Adipocyte (in vitro differentiated cells): ENCODE measurements around the gene ALOX15B.
"Not testable (repeated sequence)": the region's sequence is repeated elsewhere in the genome, so short reads cannot be mapped to it uniquely, and the experiment has no call there.

Source experiments
- DNase-seq: peaks from one replicate; pipeline ENCODE4 v3.0.0-alpha.2; 2015; ENCODE audit warnings: low read depth
- H3K27me3 ChIP-seq: replicated peaks from 2 replicates; pipeline ENCODE4 v1.7.0; 2013; ENCODE audit warnings: mild to moderate bottlenecking, low read length, moderate library complexity; ENCODE audit not compliant: control insufficient read depth, insufficient read depth
- H3K36me3 ChIP-seq: 2 replicates; pipeline ENCODE4 v1.7.0; 2013; ENCODE audit warnings: low read length, mild to moderate bottlenecking, moderate library complexity; ENCODE audit not compliant: control insufficient read depth, insufficient read depth, severe bottlenecking
- H3K4me1 ChIP-seq: 2 replicates; pipeline ENCODE4 v1.7.0; 2013; ENCODE audit warnings: mild to moderate bottlenecking, low read length, moderate library complexity; ENCODE audit not compliant: control insufficient read depth, insufficient read depth
- H3K4me3 ChIP-seq: 2 replicates; pipeline ENCODE4 v1.7.0; 2013; ENCODE audit warnings: mild to moderate bottlenecking, low read length, moderate library complexity
- H3K9ac ChIP-seq: 2 replicates; pipeline ENCODE4 v1.7.0; 2013; ENCODE audit warnings: mild to moderate bottlenecking, low read length, moderate library complexity
- H3K9me3 ChIP-seq: 2 replicates; pipeline ENCODE4 v1.7.0; 2013; ENCODE audit warnings: mild to moderate bottlenecking, low read length, moderate library complexity; ENCODE audit not compliant: control insufficient read depth

The ALOX15B gene

GRCh38 chr17:8076502-8077266 is 37.8 kb downstream of the ALOX15B start:
- peaks cover 81% of the 10 kb centered on the region for H3K27me3 ChIP-seq
- H3K4me3 ChIP-seq, result no peak overlapping the region
- no peaks in the 10 kb centered on the region for H3K36me3 ChIP-seq
- DNase-seq, result no peak
- H3K4me1 ChIP-seq, result no peaks in the 10 kb centered on the region
- no peak overlapping the region for H3K9ac ChIP-seq
- H3K9me3 ChIP-seq, result no peaks in the 10 kb centered on the region

GRCh38 chr17:8077939-8078338 is 39.1 kb downstream of the ALOX15B start:
- not testable (repeated sequence) for H3K9ac ChIP-seq, H3K4me1 ChIP-seq, H3K4me3 ChIP-seq, DNase-seq, H3K9me3 ChIP-seq, H3K36me3 ChIP-seq
- peaks cover 81% of the 10 kb centered on the region for H3K27me3 ChIP-seq

- H3K4me3 ChIP-seq, result peak overlapping the region; percentile 64
- peaks cover 80% of the 10 kb centered on the region for H3K27me3 ChIP-seq
Measured at GRCh38 chr17:8079291-8080207, 40.7 kb downstream of the ALOX15B start.

GRCh38 chr17:8080208-8080798 is 41.4 kb downstream of the ALOX15B start:
- Histone ChIP-seq H3K36me3 (no peaks in the 10 kb centered on the region), H3K4me3 (peak overlapping the region; percentile 64), H3K27me3 (peaks cover 78% of the 10 kb centered on the region), H3K9me3 (no peaks in the 10 kb centered on the region), H3K4me1 (no peaks in the 10 kb centered on the region), H3K9ac (no peak overlapping the region)
- no peak for DNase-seq

More at GRCh38 chr17:8079291-8080207, 40.7 kb downstream of the ALOX15B start:
- Histone ChIP-seq H3K4me1 (no peaks in the 10 kb centered on the region), H3K9ac (peak overlapping the region; percentile 34), H3K9me3 (no peaks in the 10 kb centered on the region), H3K36me3 (no peaks in the 10 kb centered on the region)
- DNase-seq, result peak; percentile 82

GRCh38 chr17:8080799-8081219 is 42.0 kb downstream of the ALOX15B start:
- H3K27me3 ChIP-seq, result peaks cover 78% of the 10 kb centered on the region
- no peak overlapping the region for H3K9ac ChIP-seq
- DNase-seq, result no peak

GRCh38 chr17:8081876-8082275 is 43.0 kb downstream of the ALOX15B start:
- H3K9ac ChIP-seq, result no peak overlapping the region
- peaks cover 78% of the 10 kb centered on the region for H3K27me3 ChIP-seq
- H3K9me3 ChIP-seq, result no peaks in the 10 kb centered on the region
- no peak overlapping the region for H3K4me3 ChIP-seq
- no peaks in the 10 kb centered on the region for H3K36me3 ChIP-seq
- no peak for DNase-seq
- no peaks in the 10 kb centered on the region for H3K4me1 ChIP-seq

More at GRCh38 chr17:8080799-8081219, 42.0 kb downstream of the ALOX15B start:
- Histone ChIP-seq H3K36me3 (no peaks in the 10 kb centered on the region), H3K9me3 (no peaks in the 10 kb centered on the region), H3K4me3 (no peak overlapping the region), H3K4me1 (no peaks in the 10 kb centered on the region)

GRCh38 chr17:8082292-8082691 is 43.4 kb downstream of the ALOX15B start:
- Histone ChIP-seq H3K9ac (no peak overlapping the region), H3K36me3 (no peaks in the 10 kb centered on the region), H3K4me3 (no peak overlapping the region), H3K4me1 (no peaks in the 10 kb centered on the region), H3K9me3 (no peaks in the 10 kb centered on the region), H3K27me3 (peaks cover 77% of the 10 kb centered on the region)
- no peak for DNase-seq

GRCh38 chr17:8084250-8084649 is 45.4 kb downstream of the ALOX15B start:
- H3K9me3 ChIP-seq, result no peaks in the 10 kb centered on the region
- peaks cover 78% of the 10 kb centered on the region for H3K27me3 ChIP-seq
- H3K9ac ChIP-seq, result no peak overlapping the region
- DNase-seq, result no peak
- no peak overlapping the region for H3K4me3 ChIP-seq
- no peaks in the 10 kb centered on the region for H3K4me1 ChIP-seq
- no peaks in the 10 kb centered on the region for H3K36me3 ChIP-seq

GRCh38 chr17:8087075-8087951 is 48.5 kb downstream of the ALOX15B start, which contains the start of gene ALOX12B:
Gene ALOX12B, minus strand, starts transcription at chr17:8087716. Its CDS starts 274 bp downstream, at chr17:8087442.
- no peaks in the 10 kb centered on the region for H3K36me3 ChIP-seq
- no peak within 1 kb of the TSS for H3K4me3 ChIP-seq
- no peak for DNase-seq
- H3K9me3 ChIP-seq, result no peaks in the 10 kb centered on the region
- H3K4me1 ChIP-seq, result no peaks in the 10 kb centered on the region
- peaks cover 75% of the 10 kb centered on the region for H3K27me3 ChIP-seq
- H3K9ac ChIP-seq, result no peak within 1 kb of the TSS

- peaks cover 74% of the 10 kb centered on the region for H3K27me3 ChIP-seq
Measured at GRCh38 chr17:8087952-8088230, 49.0 kb downstream of the ALOX15B start.

More at GRCh38 chr17:8087952-8088230, 49.0 kb downstream of the ALOX15B start:
- no peaks in the 10 kb centered on the region for H3K36me3 ChIP-seq
- DNase-seq, result no peak
- H3K4me3 ChIP-seq, result no peak overlapping the region
- H3K4me1 ChIP-seq, result no peaks in the 10 kb centered on the region
- no peaks in the 10 kb centered on the region for H3K9me3 ChIP-seq
- no peak overlapping the region for H3K9ac ChIP-seq
